Lower lobe of right lung (tissue), 2 donors: ENCODE measurements around the gene ACLY. TPM values are rescaled to one million over a fixed set of nuclear protein-coding genes. Genes with fewer than 3 reads are reported as not detected.
A peak's percentile ranks its signal among the peaks of the same experiment; 100 is the strongest.

Experiments used
- ATAC-seq, 2 donors: fragments of 200-7000 bp; cut with Tn5 transposase; one replicate each; pipeline ENCODE4 v1.9.1; 2020 to 2022; ENCODE audit warnings: mild to moderate bottlenecking in 2 of 2, moderate library complexity in 2 of 2
- DNase-seq: peaks from one replicate; pipeline ENCODE4 v3.0.0-alpha.2; 2020
- H3K27ac ChIP-seq: fragments of 200-600 bp; one replicate; pipeline ENCODE4 v1.8.0; 2022
- H3K27me3 ChIP-seq: fragments of 200-600 bp; one replicate; pipeline ENCODE4 v1.8.0; 2022; ENCODE audit warnings: low read depth
- H3K36me3 ChIP-seq: fragments of 200-600 bp; one replicate; pipeline ENCODE4 v1.8.0; 2022; ENCODE audit warnings: mild to moderate bottlenecking
- H3K4me1 ChIP-seq: fragments of 200-600 bp; one replicate; pipeline ENCODE4 v1.8.0; 2022
- H3K4me3 ChIP-seq: fragments of 200-600 bp; one replicate; pipeline ENCODE4 v1.8.0; 2022; ENCODE audit warnings: mild to moderate bottlenecking
- H3K9me3 ChIP-seq: fragments of 200-600 bp; one replicate; pipeline ENCODE4 v1.8.0; 2022
- intact Hi-C: fragments of 100-400 bp; cut with DNase I; formaldehyde crosslinking; loops from one replicate; pipeline ENCODE4 v1.11.0; 2022
- total RNA-seq: library from RNA; stranded (reverse); fragmentation: NEBNext Ultra II Directional; extraction: Animal tissue kit (Norgen Biotek cat#: 25700); gene quantifications from one replicate; pipeline ENCODE4 v1.2.1, GENCODE V29; 2021
- TF ChIP-seq, protein P1 (sequence below): fragments of 200-600 bp; IDR thresholded peaks from one replicate; pipeline ENCODE4 v1.8.0; 2022; ENCODE audit warnings: antibody characterized with exemption, mild to moderate bottlenecking
- donor health status: DM: no; HTN: yes; CAD: no; lungs with severe emphysema.

ACLY gene
- total RNA-seq, 1 donor from 2014 or later = 105 TPM

DNA sequence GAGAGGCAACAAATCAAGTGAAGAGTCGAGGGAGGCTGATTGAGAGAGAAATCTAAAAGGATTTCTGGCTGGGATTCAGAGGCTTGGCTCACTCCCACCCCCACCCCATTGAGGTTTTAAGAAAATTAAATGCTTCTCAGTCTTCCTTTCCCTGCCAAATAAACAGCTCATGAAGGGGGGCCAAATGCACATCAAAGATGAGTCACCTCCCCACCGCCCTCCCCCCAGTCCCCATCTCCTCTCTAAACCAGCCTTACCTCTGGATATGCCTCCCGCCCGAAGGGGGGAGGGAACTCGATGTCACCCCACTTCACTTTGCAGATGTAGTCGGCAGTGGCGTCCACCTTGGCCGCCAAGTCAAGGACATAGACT lies 11.6 kb downstream of the ACLY start:
- intact Hi-C loops = no loop called here
- ATAC-seq (no peak), DNase-seq (no peak)
- peaks cover 97% of the 10 kb centered on the region for H3K36me3 ChIP-seq
- no peaks in the 10 kb centered on the region for H3K9me3 ChIP-seq
- no peak overlapping the region for H3K4me3 ChIP-seq
- no peaks in the 10 kb centered on the region for H3K4me1 ChIP-seq
- TF ChIP-seq, protein P1, sequence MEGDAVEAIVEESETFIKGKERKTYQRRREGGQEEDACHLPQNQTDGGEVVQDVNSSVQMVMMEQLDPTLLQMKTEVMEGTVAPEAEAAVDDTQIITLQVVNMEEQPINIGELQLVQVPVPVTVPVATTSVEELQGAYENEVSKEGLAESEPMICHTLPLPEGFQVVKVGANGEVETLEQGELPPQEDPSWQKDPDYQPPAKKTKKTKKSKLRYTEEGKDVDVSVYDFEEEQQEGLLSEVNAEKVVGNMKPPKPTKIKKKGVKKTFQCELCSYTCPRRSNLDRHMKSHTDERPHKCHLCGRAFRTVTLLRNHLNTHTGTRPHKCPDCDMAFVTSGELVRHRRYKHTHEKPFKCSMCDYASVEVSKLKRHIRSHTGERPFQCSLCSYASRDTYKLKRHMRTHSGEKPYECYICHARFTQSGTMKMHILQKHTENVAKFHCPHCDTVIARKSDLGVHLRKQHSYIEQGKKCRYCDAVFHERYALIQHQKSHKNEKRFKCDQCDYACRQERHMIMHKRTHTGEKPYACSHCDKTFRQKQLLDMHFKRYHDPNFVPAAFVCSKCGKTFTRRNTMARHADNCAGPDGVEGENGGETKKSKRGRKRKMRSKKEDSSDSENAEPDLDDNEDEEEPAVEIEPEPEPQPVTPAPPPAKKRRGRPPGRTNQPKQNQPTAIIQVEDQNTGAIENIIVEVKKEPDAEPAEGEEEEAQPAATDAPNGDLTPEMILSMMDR = no peak
- no peak overlapping the region for H3K27ac ChIP-seq
- no peaks in the 10 kb centered on the region for H3K27me3 ChIP-seq

DNA sequence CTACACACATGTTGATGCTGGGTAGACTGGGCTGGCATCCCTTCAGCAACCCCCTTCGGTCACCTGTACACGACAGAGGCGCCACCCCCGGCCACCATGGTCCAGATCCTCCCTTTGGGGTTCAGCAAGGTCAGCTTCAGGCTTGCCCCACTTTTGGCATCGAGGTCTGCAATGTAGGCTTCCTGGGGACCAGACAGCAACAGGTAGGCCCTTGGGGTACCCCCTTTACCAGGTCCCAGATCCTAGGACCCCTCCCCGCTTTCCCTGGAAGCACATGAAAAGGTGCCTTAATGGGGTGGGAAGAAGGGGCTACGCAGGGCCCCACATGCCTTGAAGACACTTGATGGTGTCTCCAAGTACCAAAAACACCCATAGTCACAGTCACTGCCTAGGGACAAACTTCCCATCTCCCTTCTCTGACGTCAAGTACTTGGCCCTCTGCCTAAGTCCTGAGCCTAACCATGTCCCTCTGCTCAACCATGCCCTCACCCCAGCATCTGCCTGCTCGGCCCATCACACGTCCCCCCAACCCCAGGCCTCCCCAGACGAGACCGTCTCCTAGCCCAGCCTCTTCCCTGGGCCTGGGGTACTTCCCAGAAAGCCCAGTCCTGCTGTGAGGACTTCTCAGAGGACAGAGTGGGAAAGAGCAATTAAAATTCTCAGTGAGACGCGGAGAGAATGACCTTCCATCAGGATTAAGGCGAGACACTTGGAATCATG lies 12.1 kb downstream of the ACLY start:
- intact Hi-C loops = no loop called here
- DNase-seq (no peak), ATAC-seq (peak in 1 of 2 donors; percentile 27)
- no peaks in the 10 kb centered on the region for H3K9me3 ChIP-seq
- TF ChIP-seq, protein P1 = no peak
- no peak overlapping the region for H3K4me3 ChIP-seq
- no peaks in the 10 kb centered on the region for H3K27me3 ChIP-seq
- no peaks in the 10 kb centered on the region for H3K4me1 ChIP-seq
- peaks cover 97% of the 10 kb centered on the region for H3K36me3 ChIP-seq
- no peak overlapping the region for H3K27ac ChIP-seq

DNA sequence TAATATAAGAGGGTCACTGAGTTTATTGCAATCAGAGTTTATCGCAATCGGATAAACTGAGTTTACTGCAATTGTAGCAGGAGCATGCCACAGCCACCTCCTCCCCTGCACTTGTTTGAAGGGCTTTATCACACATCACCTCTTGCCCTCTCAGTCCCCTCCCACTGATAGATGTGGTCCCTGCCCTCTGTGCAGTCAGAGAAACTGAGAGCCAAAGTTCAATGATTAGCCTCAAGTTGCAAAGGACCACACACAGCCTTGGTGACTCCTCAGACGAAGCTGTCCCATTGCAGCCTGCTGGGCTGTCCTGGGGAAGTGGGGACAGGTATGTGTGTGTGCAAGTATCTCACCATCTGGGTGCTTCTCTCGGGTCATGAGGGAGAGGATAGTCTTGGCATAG lies 13.6 kb downstream of the ACLY start:
- H3K4me3 ChIP-seq = no peak overlapping the region
- no peak overlapping the region for H3K27ac ChIP-seq
- peaks cover 97% of the 10 kb centered on the region for H3K36me3 ChIP-seq
- no peaks in the 10 kb centered on the region for H3K27me3 ChIP-seq
- no peaks in the 10 kb centered on the region for H3K4me1 ChIP-seq
- DNase-seq = no peak
- intact Hi-C loops = no loop called here
- ATAC-seq = no peak
- H3K9me3 ChIP-seq = no peaks in the 10 kb centered on the region
- TF ChIP-seq, protein P1 = no peak

DNA sequence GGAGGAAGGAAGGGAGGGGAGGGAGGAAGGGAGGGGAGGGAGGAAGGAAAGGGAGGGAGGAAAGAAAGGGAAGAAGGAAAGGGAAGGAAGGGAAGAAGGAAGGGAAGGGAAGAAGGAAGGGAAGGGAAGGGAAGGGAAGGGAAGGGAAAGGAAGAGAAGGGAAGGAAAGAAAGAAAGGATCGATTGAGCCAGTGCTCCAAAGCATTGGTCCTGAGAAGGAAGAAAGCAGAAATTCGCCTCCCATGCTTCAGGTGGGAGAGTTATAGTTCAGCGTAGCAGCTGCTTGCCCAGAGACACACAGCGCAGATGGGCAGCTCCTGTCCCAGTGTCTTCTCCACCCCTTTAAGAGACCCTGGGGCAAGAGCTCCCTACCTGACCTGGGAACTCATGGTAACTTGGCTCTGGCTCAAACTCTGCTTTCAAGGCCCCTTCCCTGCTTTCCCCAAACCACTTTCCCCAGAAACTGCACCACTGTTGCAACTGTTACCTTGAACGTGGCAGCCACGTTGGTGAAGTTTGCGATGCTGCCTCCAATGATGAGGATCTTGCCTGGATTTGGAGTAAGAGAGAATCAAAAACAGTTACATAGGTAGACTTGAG lies 14.4 kb downstream of the ACLY start:
- no peak for DNase-seq
- no peak overlapping the region for H3K27ac ChIP-seq
- intact Hi-C loops = no loop called here
- no peak for ATAC-seq
- no peaks in the 10 kb centered on the region for H3K9me3 ChIP-seq
- TF ChIP-seq, protein P1 = no peak
- H3K36me3 ChIP-seq = peaks cover 97% of the 10 kb centered on the region
- no peaks in the 10 kb centered on the region for H3K4me1 ChIP-seq
- H3K27me3 ChIP-seq = no peaks in the 10 kb centered on the region
- no peak overlapping the region for H3K4me3 ChIP-seq

DNA sequence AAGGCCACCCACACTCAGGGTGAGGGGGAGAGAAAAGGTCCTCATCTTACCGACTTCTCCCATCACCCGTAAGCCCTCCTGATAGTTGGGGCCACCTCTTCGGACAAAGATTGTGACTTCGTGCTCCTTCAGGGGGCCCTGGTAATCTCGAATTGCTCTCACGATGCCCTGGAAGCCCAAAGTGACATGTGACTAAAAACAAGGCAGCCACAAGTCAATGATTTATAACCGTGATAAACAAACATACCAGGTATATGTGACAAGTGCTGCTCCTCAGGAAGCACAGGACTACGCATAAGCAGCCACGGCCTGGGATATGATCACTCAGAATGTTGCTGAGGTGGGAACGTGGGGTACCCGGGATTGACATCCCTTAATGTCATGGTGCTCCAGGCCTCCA lies 17.1 kb downstream of the ACLY start:
- Histone ChIP-seq H3K27ac (no peak overlapping the region), H3K4me1 (no peaks in the 10 kb centered on the region), H3K9me3 (no peaks in the 10 kb centered on the region), H3K27me3 (no peaks in the 10 kb centered on the region), H3K4me3 (no peak overlapping the region), H3K36me3 (peaks cover 97% of the 10 kb centered on the region)
- no peak for ATAC-seq
- DNase-seq = no peak
- intact Hi-C loops = no loop called here
- TF ChIP-seq, protein P1 = no peak
